Spleen (tissue), 11 donors: ENCODE data around the gene UNC13C. TPM values are rescaled to one million over a fixed set of nuclear protein-coding genes. Genes with fewer than 3 reads are reported as not detected.

Source experiments
- DNase-seq: peaks from one replicate; pipeline ENCODE4 v3.0.0-alpha.2; 2020
- H3K27ac ChIP-seq, 8 donors: fragments of 200-600 bp; sonication (generic) in 7 of 8; 1 replicate in 4 of 8; 2 replicates in 4 of 8; pipeline versions ENCODE4 v1.5.0 to v1.8.0; 2016 to 2021; ENCODE audit warnings: inconsistent platforms in 4 of 8, mild to moderate bottlenecking in 4 of 8, moderate library complexity in 1 of 8
- H3K27me3 ChIP-seq, 7 donors: fragments of 200-600 bp; sonication (generic) in 6 of 7; replicated peaks in 1 of 7; 1 replicate in 4 of 7; 2 replicates in 3 of 7; pipeline versions ENCODE4 v1.5.0 to v1.8.0; 2016 to 2021; ENCODE audit warnings: inconsistent platforms in 3 of 7, mild to moderate bottlenecking in 1 of 7
- H3K36me3 ChIP-seq, 6 donors: fragments of 200-600 bp; sonication (generic) in 5 of 6; 1 replicate in 4 of 6; 2 replicates in 2 of 6; pipeline versions ENCODE4 v1.5.0 to v1.8.0; 2016 to 2021; ENCODE audit warnings: inconsistent platforms in 2 of 6
- H3K4me1 ChIP-seq, 6 donors: fragments of 200-600 bp; sonication (generic) in 5 of 6; 1 replicate in 3 of 6; 2 replicates in 3 of 6; pipeline versions ENCODE4 v1.5.0 to v1.8.0; 2016 to 2021; ENCODE audit warnings: inconsistent platforms in 3 of 6
- H3K4me3 ChIP-seq, 8 donors: fragments of 200-600 bp; sonication (generic) in 7 of 8; 1 replicate in 4 of 8; 2 replicates in 4 of 8; pipeline versions ENCODE4 v1.5.0 to v1.8.0; 2016 to 2021; ENCODE audit warnings: inconsistent platforms in 4 of 8, mild to moderate bottlenecking in 4 of 8, moderate library complexity in 2 of 8
- H3K9me3 ChIP-seq, 8 donors: fragments of 200-600 bp; sonication (generic) in 7 of 8; 1 replicate in 4 of 8; 2 replicates in 4 of 8; pipeline versions ENCODE4 v1.5.0 to v1.8.0; 2016 to 2021; ENCODE audit warnings: inconsistent platforms in 4 of 8
- POLR2A ChIP-seq, 3 donors: fragments of 450-650 bp; IDR thresholded peaks; one replicate each; pipeline ENCODE4 v1.5.1; 2017; ENCODE audit warnings: antibody characterized with exemption in 3 of 3, mild to moderate bottlenecking in 1 of 3
- POLR2AphosphoS5 ChIP-seq, 3 donors: sonication (generic); formaldehyde crosslinking; IDR thresholded peaks; one replicate each; pipeline ENCODE4 v1.5.1; 2017; ENCODE audit warnings: antibody characterized with exemption in 3 of 3
- WGBS, 5 donors: extraction: QIAGEN DNeasy Blood & Tissue Kit in 3 of 5; methylation state at CpG; one replicate each; pipeline versions ENCODE4 v1.1.5 to v1.1.7; 2013 to 2018; 5-methylcytosine and 5-hydroxymethylcytosine counted together
- intact Hi-C: fragments of 100-400 bp; cut with DNase I; formaldehyde crosslinking; loops from one replicate; pipeline ENCODE4 v1.15.0; 2023; ENCODE audit warnings: low total_unique reads
- polyA plus RNA-seq, 3 donors: library from polyadenylated mRNA; stranded (reverse); fragments of 200-250 nt; gene quantifications; one replicate each; pipeline ENCODE4 v1.2.1, GENCODE V29; 2013
- total RNA-seq, 7 donors: library from RNA; depleted of rRNA in 3 of 7; stranded (reverse); fragments of >200 nt in 3 of 7; fragmentation: NEBNext Ultra II Directional in 4 of 7; extraction: Animal tissue kit (Norgen Biotek cat#: 25700) in 4 of 7; gene quantifications; one replicate each; pipeline versions ENCODE4 v1.1.0 to v1.2.1, GENCODE V29; 2016 to 2021
- TF ChIP-seq, protein P1 (sequence below), 11 experiments: fragments of 200-600 bp in 7 of 11; fragments of 450-650 bp in 4 of 11; sonication (generic) in 4 of 11; IDR thresholded peaks in 8 of 11; conservative IDR thresholded peaks in 3 of 11; 1 replicate in 7 of 11; 2 replicates in 4 of 11; pipeline versions ENCODE4 v1.4.0 to v1.8.0; 2016 to 2021; ENCODE audit warnings: antibody characterized with exemption in 11 of 11, inconsistent platforms in 4 of 11, mild to moderate bottlenecking in 1 of 11
- donor health status: healthy with polysubstance abuse.
- donor health status: DM: no; HTN: no; CAD: no; lungs with moderate emphysema.
- donor health status: DM: no; HTN: no; CAD: no.
- donor health status: Bipolar disorder and iron deficiency.
- donor health status: healthy.
- donor health status: DM: no; HTN: no; CAD: no.
- donor health status: DM: yes; HTN: yes; CAD: no.

Gene UNC13C
- total and polyA plus RNA-seq, 10 donors: 0.06 TPM; not detected in 9

DNA sequence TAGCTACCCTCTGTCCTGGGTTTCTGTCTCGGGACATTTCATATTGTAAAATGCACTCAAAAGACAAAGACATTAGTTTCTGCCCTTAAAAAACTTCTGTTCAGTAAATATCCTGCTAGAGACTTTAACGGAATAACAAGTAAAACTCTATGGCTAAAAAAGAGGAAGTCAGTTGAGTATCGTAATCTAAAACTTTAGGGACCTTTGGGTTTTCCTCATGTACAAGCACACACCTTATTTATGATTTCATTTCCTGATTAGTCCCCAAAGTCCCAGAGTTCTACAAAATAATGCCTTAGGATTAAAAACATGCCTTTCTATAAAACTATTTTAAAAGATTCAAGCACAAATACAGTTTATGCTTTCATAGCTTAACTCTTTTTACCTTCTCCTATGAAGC lies 585.9 kb downstream of the UNC13C start:
- intact Hi-C loops: no loop called here
- 17 to 28% (median 22%) methylated on average over 3 of the region's 3 CpGs for WGBS, 5 donors
- H3K4me3 ChIP-seq: no peak overlapping the region

DNA sequence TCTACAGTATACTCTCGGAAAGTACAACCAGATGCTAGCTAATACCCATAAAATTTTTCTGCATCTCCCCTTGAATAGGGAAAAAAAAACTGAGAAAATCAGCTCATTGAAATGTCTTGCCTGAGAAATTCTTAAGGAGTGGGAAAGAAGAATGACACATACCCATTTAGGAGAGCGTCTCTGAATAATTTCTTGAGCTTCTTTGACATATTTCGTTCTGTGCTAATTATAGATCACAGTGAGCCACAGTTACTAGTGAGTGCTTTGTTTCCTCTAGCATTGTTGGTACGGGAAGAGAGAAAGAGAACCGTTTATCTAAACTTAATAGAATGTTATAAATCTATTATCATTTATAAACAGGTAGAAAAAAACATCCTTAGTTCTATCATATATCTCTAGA lies 588.4 kb downstream of the UNC13C start:
- TF ChIP-seq POLR2AphosphoS5 (IDR thresholded peaks at IDR 0.05): no peak
- TF ChIP-seq POLR2A (IDR thresholded peaks at IDR 0.05): no peak
- TF ChIP-seq, protein P1, sequence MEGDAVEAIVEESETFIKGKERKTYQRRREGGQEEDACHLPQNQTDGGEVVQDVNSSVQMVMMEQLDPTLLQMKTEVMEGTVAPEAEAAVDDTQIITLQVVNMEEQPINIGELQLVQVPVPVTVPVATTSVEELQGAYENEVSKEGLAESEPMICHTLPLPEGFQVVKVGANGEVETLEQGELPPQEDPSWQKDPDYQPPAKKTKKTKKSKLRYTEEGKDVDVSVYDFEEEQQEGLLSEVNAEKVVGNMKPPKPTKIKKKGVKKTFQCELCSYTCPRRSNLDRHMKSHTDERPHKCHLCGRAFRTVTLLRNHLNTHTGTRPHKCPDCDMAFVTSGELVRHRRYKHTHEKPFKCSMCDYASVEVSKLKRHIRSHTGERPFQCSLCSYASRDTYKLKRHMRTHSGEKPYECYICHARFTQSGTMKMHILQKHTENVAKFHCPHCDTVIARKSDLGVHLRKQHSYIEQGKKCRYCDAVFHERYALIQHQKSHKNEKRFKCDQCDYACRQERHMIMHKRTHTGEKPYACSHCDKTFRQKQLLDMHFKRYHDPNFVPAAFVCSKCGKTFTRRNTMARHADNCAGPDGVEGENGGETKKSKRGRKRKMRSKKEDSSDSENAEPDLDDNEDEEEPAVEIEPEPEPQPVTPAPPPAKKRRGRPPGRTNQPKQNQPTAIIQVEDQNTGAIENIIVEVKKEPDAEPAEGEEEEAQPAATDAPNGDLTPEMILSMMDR (IDR thresholded peaks at IDR 0.05 in 8 of 11, conservative IDR thresholded peaks at IDR 0.05 in 3 of 11): no peak
- no peaks in the 10 kb centered on the region for H3K9me3 ChIP-seq
- no peak overlapping the region for H3K27ac ChIP-seq
- intact Hi-C loops: no loop called here
- H3K27me3 ChIP-seq: no peaks in the 10 kb centered on the region
- H3K36me3 ChIP-seq: no peaks in the 10 kb centered on the region
- no peaks in the 10 kb centered on the region for H3K4me1 ChIP-seq
- DNase-seq: no peak
- 25 to 31% (median 27%) methylated on average over 5 of the region's 5 CpGs for WGBS, 5 donors
- no peak overlapping the region for H3K4me3 ChIP-seq

More for the DNA sequence above, 585.9 kb downstream of the UNC13C start:
- H3K36me3 ChIP-seq: no peaks in the 10 kb centered on the region
- H3K27ac ChIP-seq: no peak overlapping the region
- TF ChIP-seq POLR2AphosphoS5 (IDR thresholded peaks at IDR 0.05): no peak
- TF ChIP-seq POLR2A (IDR thresholded peaks at IDR 0.05): no peak
- TF ChIP-seq, protein P1 (IDR thresholded peaks at IDR 0.05 in 8 of 11, conservative IDR thresholded peaks at IDR 0.05 in 3 of 11): no peak
- H3K9me3 ChIP-seq: no peaks in the 10 kb centered on the region
- H3K4me1 ChIP-seq: no peaks in the 10 kb centered on the region
- no peaks in the 10 kb centered on the region for H3K27me3 ChIP-seq
- no peak for DNase-seq

DNA sequence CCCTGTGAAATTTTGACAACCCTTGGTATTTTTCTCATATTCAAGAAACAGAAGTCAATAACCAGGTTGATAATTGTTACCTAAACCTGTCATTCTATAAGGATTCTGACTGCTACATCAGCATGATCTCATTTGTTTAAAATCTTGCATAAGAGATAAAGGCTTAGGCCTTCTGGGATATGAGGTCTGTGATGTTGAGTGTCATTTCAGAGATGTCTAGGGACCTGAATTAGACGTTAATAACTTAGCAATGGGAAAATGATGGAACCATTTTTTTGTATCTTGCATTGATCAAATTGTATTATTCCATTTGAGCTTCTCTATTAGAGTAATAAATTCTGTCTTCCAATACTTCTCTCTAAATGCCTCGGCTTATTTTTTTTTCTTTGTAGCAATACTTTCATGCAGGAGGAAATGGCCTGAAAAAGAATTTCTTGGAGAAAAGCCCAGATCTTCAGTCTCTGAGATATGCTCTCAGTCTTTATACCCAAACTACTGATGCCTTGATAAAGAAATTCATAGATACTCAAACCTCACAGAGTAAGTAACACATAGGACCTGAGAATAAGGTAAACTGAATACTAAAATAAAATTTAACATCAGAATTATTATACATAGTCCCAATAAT lies 589.3 kb downstream of the UNC13C start:
- intact Hi-C loops: no loop called here
- Histone ChIP-seq H3K4me1 (no peaks in the 10 kb centered on the region), H3K27me3 (no peaks in the 10 kb centered on the region), H3K27ac (no peak overlapping the region), H3K4me3 (no peak overlapping the region), H3K36me3 (no peaks in the 10 kb centered on the region), H3K9me3 (no peaks in the 10 kb centered on the region)
- 12 to 35% (median 24%) methylated on average over 2 of the region's 2 CpGs for WGBS, 5 donors
- TF ChIP-seq, protein P1 (IDR thresholded peaks at IDR 0.05 in 8 of 11, conservative IDR thresholded peaks at IDR 0.05 in 3 of 11): no peak
- TF ChIP-seq POLR2A (IDR thresholded peaks at IDR 0.05) (no peak), POLR2AphosphoS5 (IDR thresholded peaks at IDR 0.05) (no peak)
- DNase-seq: no peak

DNA sequence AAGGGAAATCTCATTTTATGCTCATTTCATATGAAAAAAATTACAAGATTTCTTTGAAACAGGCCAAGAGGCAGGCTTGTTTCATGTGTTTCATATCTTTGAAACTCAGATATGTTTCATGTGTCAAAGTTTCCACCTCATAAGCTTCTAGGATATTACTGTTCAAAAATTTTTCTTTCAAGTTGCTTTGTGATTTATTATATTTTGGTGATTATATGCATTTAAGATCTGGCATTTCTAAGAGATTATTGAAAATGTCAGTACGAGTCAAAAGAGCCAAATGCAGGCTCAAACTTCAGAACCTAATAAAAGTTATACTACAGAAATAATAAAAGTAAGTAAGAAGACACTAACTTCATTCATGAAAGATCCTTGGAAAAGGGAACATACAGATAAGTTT lies 590.1 kb downstream of the UNC13C start:
- TF ChIP-seq, protein P1 (IDR thresholded peaks at IDR 0.05 in 8 of 11, conservative IDR thresholded peaks at IDR 0.05 in 3 of 11): no peak
- TF ChIP-seq POLR2A (IDR thresholded peaks at IDR 0.05) (no peak), POLR2AphosphoS5 (IDR thresholded peaks at IDR 0.05) (no peak)
- WGBS, 5 donors: 69 to 87% (median 76%) methylated on average over 1 of the region's 1 CpG
- Histone ChIP-seq H3K36me3 (no peaks in the 10 kb centered on the region), H3K4me1 (no peaks in the 10 kb centered on the region), H3K4me3 (no peak overlapping the region), H3K27ac (no peak overlapping the region), H3K27me3 (no peaks in the 10 kb centered on the region), H3K9me3 (no peaks in the 10 kb centered on the region)
- DNase-seq: no peak
- intact Hi-C loops: no loop called here
